ENCODE results near the gene KCNG2. TPM values are rescaled to one million over a fixed set of nuclear protein-coding genes. Genes with fewer than 3 reads are reported as not detected.

Gene KCNG2
- total RNA-seq, 2 experiments from 2014 or later: not detected

DNA sequence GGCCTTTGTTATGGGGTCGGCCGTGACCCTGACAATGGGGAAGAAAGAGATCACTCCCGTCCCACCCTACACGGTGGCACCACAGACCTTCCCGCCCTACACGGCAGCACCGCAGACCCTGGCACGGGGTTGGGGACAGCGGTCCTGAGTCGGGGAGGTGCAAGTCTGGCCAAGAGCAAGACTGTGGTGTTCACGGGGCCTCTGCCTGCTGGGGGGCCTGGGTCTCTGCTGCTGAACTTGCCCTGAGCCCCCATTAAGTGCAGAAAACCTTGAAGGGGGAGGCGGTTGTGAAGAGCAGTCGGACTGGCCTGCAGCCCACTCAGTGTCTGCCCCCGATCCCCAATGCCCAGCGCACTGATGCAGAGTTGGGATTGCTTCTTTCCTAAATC, 77.8 kb downstream of the KCNG2 start:
- Histone ChIP-seq H3K9me2 (ENCODE audit: insufficient read depth, low read length) (no peaks in the 10 kb centered on the region), H3K27ac (ENCODE audit: low read depth, low read length, poor library complexity, severe bottlenecking) (no peak overlapping the region), H4K20me1 (ENCODE audit: insufficient read depth, low read length) (no peaks in the 10 kb centered on the region), H2AFZ (ENCODE audit: low read length) (no peak overlapping the region), H3K9me3 (ENCODE audit: low read length) (no peaks in the 10 kb centered on the region), H3K79me2 (ENCODE audit: insufficient read depth, low read depth, low read length) (no peaks in the 10 kb centered on the region), H3K36me3 (ENCODE audit: insufficient read depth, low read length) (no peaks in the 10 kb centered on the region), H3K4me2 (ENCODE audit: low read length) (no peak overlapping the region), H3K4me3 (ENCODE audit: low read depth, low read length, poor library complexity, severe bottlenecking) (no peak overlapping the region), H3K4me1 (ENCODE audit: insufficient read depth, low read length, poor library complexity, severe bottlenecking) (no peaks in the 10 kb centered on the region)
- ChIA-PET CTCF (ENCODE audit: unreplicated experiment) (no interaction called here), POLR2A (no interaction called here)
- intact Hi-C loops (cut with micrococcal nuclease; ENCODE audit: unreplicated experiment): no loop called here
- no TSS peak for BruUV-seq (replicated peaks)
- DNase-seq (ENCODE audit: low spot score): no peak
- no peak for TF ChIP-seq EZH2phosphoT487 (IDR thresholded peaks at IDR 0.05; ENCODE audit: borderline replicate concordance, low read depth, low read length)
- TF ChIP-seq, protein P1, sequence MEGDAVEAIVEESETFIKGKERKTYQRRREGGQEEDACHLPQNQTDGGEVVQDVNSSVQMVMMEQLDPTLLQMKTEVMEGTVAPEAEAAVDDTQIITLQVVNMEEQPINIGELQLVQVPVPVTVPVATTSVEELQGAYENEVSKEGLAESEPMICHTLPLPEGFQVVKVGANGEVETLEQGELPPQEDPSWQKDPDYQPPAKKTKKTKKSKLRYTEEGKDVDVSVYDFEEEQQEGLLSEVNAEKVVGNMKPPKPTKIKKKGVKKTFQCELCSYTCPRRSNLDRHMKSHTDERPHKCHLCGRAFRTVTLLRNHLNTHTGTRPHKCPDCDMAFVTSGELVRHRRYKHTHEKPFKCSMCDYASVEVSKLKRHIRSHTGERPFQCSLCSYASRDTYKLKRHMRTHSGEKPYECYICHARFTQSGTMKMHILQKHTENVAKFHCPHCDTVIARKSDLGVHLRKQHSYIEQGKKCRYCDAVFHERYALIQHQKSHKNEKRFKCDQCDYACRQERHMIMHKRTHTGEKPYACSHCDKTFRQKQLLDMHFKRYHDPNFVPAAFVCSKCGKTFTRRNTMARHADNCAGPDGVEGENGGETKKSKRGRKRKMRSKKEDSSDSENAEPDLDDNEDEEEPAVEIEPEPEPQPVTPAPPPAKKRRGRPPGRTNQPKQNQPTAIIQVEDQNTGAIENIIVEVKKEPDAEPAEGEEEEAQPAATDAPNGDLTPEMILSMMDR (conservative IDR thresholded peaks at IDR 0.05; ENCODE audit: low read length): no peak

DNA sequence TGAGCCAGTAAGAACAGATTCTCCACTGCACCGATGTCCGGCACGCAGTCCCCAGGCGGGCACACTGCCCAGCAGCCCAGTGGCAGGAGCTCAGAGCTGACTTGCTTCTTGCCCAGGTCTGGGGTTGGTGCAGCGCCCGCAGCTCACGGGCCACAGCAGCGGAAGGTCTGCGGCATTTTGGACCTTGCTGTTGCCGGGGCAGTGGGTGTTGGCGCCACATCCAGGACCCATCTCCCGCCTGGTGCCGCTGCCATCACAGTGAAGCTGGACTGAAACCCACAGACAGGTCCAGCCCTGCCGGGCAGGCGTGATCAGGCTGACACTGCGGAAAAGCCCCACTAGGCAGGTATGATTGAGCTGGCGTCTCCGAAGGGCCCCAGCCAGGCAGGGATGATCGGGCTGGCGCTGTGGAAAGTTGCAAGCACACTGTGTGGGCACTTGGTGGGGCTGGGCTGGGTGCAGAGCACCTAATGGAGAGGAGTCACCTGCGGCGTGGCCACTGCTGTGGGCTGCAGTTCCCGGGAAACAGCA, 78.3 kb downstream of the KCNG2 start:
- POLR2A ChIA-PET: no interaction called here
- intact Hi-C loops (cut with micrococcal nuclease; ENCODE audit: unreplicated experiment): no loop called here
- Histone ChIP-seq H3K9me3 (ENCODE audit: low read length) (no peaks in the 10 kb centered on the region), H4K20me1 (ENCODE audit: insufficient read depth, low read length) (no peaks in the 10 kb centered on the region), H3K36me3 (ENCODE audit: insufficient read depth, low read length) (no peaks in the 10 kb centered on the region), H3K4me3 (ENCODE audit: low read depth, low read length, poor library complexity, severe bottlenecking) (no peak overlapping the region), H2AFZ (ENCODE audit: low read length) (no peak overlapping the region), H3K4me2 (ENCODE audit: low read length) (no peak overlapping the region), H3K9me2 (ENCODE audit: insufficient read depth, low read length) (no peaks in the 10 kb centered on the region), H3K4me1 (ENCODE audit: insufficient read depth, low read length, poor library complexity, severe bottlenecking) (no peaks in the 10 kb centered on the region), H3K79me2 (ENCODE audit: insufficient read depth, low read depth, low read length) (no peaks in the 10 kb centered on the region), H3K27ac (ENCODE audit: low read depth, low read length, poor library complexity, severe bottlenecking) (no peak overlapping the region)
- CTCF ChIA-PET (ENCODE audit: unreplicated experiment): no interaction called here
- no peak for DNase-seq (ENCODE audit: low spot score)
- TF ChIP-seq EZH2phosphoT487 (IDR thresholded peaks at IDR 0.05; ENCODE audit: borderline replicate concordance, low read depth, low read length): no peak
- TF ChIP-seq, protein P1 (conservative IDR thresholded peaks at IDR 0.05; ENCODE audit: low read length): no peak
- no TSS peak for BruUV-seq (replicated peaks)

DNA sequence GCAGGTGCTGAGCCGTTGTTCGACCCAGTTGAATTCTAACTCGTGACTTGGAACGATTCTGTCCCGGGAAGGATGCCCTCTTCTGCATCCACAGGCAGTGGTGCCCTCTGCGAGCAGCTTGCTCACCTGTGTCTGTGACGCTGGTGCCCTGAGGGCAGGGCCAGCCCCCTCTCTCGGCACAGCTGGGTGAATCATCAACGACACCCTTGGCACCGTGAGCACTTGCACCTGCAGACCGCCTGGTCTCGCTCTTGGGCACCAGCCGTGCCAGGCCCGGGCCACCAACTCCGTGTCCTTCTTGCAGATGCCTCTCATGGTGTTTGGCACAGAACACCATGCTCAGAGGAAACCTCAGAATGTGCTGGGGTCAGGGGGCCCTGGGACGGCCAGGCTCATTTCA, 78.8 kb downstream of the KCNG2 start:
- Histone ChIP-seq H4K20me1 (ENCODE audit: insufficient read depth, low read length) (no peaks in the 10 kb centered on the region), H3K36me3 (ENCODE audit: insufficient read depth, low read length) (no peaks in the 10 kb centered on the region), H2AFZ (ENCODE audit: low read length) (no peak overlapping the region), H3K9me2 (ENCODE audit: insufficient read depth, low read length) (no peaks in the 10 kb centered on the region), H3K27ac (ENCODE audit: low read depth, low read length, poor library complexity, severe bottlenecking) (no peak overlapping the region), H3K79me2 (ENCODE audit: insufficient read depth, low read depth, low read length) (no peaks in the 10 kb centered on the region), H3K4me1 (ENCODE audit: insufficient read depth, low read length, poor library complexity, severe bottlenecking) (no peaks in the 10 kb centered on the region), H3K4me3 (ENCODE audit: low read depth, low read length, poor library complexity, severe bottlenecking) (no peak overlapping the region), H3K9me3 (ENCODE audit: low read length) (no peaks in the 10 kb centered on the region), H3K4me2 (ENCODE audit: low read length) (no peak overlapping the region)
- ChIA-PET CTCF (ENCODE audit: unreplicated experiment) (no interaction called here), POLR2A (no interaction called here)
- TF ChIP-seq, protein P1 (conservative IDR thresholded peaks at IDR 0.05; ENCODE audit: low read length): no peak
- no peak for TF ChIP-seq EZH2phosphoT487 (IDR thresholded peaks at IDR 0.05; ENCODE audit: borderline replicate concordance, low read depth, low read length)
- intact Hi-C loops (cut with micrococcal nuclease; ENCODE audit: unreplicated experiment): no loop called here
- BruUV-seq (replicated peaks): no TSS peak
- no peak for DNase-seq (ENCODE audit: low spot score)

Data from OCI-LY7 (cell line).